Mammary epithelial cell (primary cell): ENCODE results near the gene MSMB.

ENCODE experiments used
- EZH2 ChIP-seq: IDR thresholded peaks from 2 replicates; pipeline ENCODE4 v1.6.1; 2012; ENCODE audit warnings: low read length, inconsistent platforms, borderline replicate concordance
- TF ChIP-seq, protein P1 (sequence below), 2 donors: IDR thresholded peaks in 1 of 2; conservative IDR thresholded peaks in 1 of 2; 2 replicates each; pipeline ENCODE4 v1.5.1; 2011 to 2012; ENCODE audit warnings: inconsistent platforms in 2 of 2, low read length in 2 of 2, mild to moderate bottlenecking in 2 of 2, control low read depth in 1 of 2, low read depth in 1 of 2; ENCODE audit not compliant: insufficient read depth in 1 of 2; ENCODE audit errors: extremely low read depth in 1 of 2

GRCh38 chr10:46064269-46064817 is 18.3 kb upstream of the MSMB start:
- TF ChIP-seq, protein P1, sequence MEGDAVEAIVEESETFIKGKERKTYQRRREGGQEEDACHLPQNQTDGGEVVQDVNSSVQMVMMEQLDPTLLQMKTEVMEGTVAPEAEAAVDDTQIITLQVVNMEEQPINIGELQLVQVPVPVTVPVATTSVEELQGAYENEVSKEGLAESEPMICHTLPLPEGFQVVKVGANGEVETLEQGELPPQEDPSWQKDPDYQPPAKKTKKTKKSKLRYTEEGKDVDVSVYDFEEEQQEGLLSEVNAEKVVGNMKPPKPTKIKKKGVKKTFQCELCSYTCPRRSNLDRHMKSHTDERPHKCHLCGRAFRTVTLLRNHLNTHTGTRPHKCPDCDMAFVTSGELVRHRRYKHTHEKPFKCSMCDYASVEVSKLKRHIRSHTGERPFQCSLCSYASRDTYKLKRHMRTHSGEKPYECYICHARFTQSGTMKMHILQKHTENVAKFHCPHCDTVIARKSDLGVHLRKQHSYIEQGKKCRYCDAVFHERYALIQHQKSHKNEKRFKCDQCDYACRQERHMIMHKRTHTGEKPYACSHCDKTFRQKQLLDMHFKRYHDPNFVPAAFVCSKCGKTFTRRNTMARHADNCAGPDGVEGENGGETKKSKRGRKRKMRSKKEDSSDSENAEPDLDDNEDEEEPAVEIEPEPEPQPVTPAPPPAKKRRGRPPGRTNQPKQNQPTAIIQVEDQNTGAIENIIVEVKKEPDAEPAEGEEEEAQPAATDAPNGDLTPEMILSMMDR (conservative IDR thresholded peaks at IDR 0.05 in 1 of 2, IDR thresholded peaks at IDR 0.05 in 1 of 2; ENCODE audit: extremely low read depth in 1 of 2, insufficient read depth in 1 of 2, low read depth in 1 of 2, low read length in 2 of 2), result no peak
- no peak for TF ChIP-seq EZH2
